ENCODE measurements around the gene CHD2. TPM values are rescaled to one million over a fixed set of nuclear protein-coding genes. Genes with fewer than 3 reads are reported as not detected.

CHD2 gene
- total and polyA plus RNA-seq, 10 of the 15 experiments (the other 5 are each of a cell fraction or from before 2014, with no cell fraction given) = 38.1 to 94.7 (median 63.3) TPM

- peaks cover 20% of the 10 kb centered on the region for H3K79me2 ChIP-seq (ENCODE audit: control insufficient read depth, insufficient read depth, low read length)
- H3K9ac ChIP-seq (ENCODE audit: control insufficient read depth, insufficient read depth, low read length) = no peak overlapping the region
- POLR2A ChIA-PET = no interaction called here
- no peak; the same call in 2 of the 3 replicates for ATAC-seq
- TF ChIP-seq NR2F1 (conservative IDR thresholded peaks at IDR 0.05) = no peak
- no peak for TF ChIP-seq TCF7 (IDR thresholded peaks at IDR 0.05; ENCODE audit: borderline replicate concordance)
- TF ChIP-seq MYC (IDR thresholded peaks at IDR 0.05; ENCODE audit: insufficient read depth, insufficient read length, insufficient replicate concordance, low read length, severe bottlenecking) = no peak
- no peak for TF ChIP-seq SREBF2 (IDR thresholded peaks at IDR 0.05; ENCODE audit: low read length)
- no peak for TF ChIP-seq CBX3 (IDR thresholded peaks at IDR 0.05; ENCODE audit: borderline replicate concordance, low read depth)
- TF ChIP-seq FOS (IDR thresholded peaks at IDR 0.05; ENCODE audit: borderline replicate concordance, extremely low read depth, insufficient read length) = no peak
- no peak for TF ChIP-seq BCLAF1 (IDR thresholded peaks at IDR 0.05)
- no peak for FAIRE-seq
- H3K27me3 ChIP-seq (replicated peaks in 1 of 2; ENCODE audit: control insufficient read depth in 2 of 2, insufficient read depth in 2 of 2, low read length in 1 of 2) = no peaks in the 10 kb centered on the region
- H3K9me3 ChIP-seq (replicated peaks; ENCODE audit: control insufficient read depth, insufficient read depth, low read length) = no peaks in the 10 kb centered on the region
- H3K36me3 ChIP-seq (ENCODE audit: control insufficient read depth in 2 of 2, insufficient read depth in 2 of 2, low read length in 1 of 2) = peaks cover 17 to 51% of the 10 kb centered on the region in 2 experiments
- no peak overlapping the region for H2AFZ ChIP-seq (ENCODE audit: control insufficient read depth, low read depth, low read length)
- in situ Hi-C loops (cut with MboI) (no loop called here), intact Hi-C loops (cut with micrococcal nuclease; ENCODE audit: unreplicated experiment) (no loop called here)
- BruUV-seq (replicated peaks) = no TSS peak
- H3K4me1 ChIP-seq (ENCODE audit: control insufficient read depth, insufficient read depth, low read length) = peaks cover 8% of the 10 kb centered on the region; the same call in 1 of the 2 replicates
- no peak overlapping the region for H3K27ac ChIP-seq (ENCODE audit: control insufficient read depth, insufficient read depth)
- no peak overlapping the region for H3K4me2 ChIP-seq (ENCODE audit: control insufficient read depth, insufficient read depth)
- no peaks in the 10 kb centered on the region; the same call in 1 of the 2 replicates for H4K20me1 ChIP-seq (ENCODE audit: control insufficient read depth, insufficient read depth)
- H3K4me3 ChIP-seq = no peak overlapping the region
- WGBS (ENCODE audit: insufficient coverage, insufficient replicate concordance, low lambda C conversion rate, missing lambda C conversion rate) = 100% methylated on average over 1 of the region's 1 CpG
- CTCF ChIA-PET = interaction anchor here (1.1 kb wide), 1 partner anchor 12 kb away, joined by 3 read pairs; no protein-coding TSS in a partner anchor
- SMC1A ChIA-PET (ENCODE audit: uncharacterized antibody, unreplicated experiment) = interaction anchor here (1.9 to 7.6 kb wide), 3 partner anchors 10 to 133 kb away, joined by 5 to 34 read pairs (median 5); no protein-coding TSS in a partner anchor
- DNase-seq (ENCODE audit: low read depth, low spot score) = no peak
- RAD21 ChIA-PET (ENCODE audit: unreplicated experiment) = no interaction called here
Observed at GRCh38 chr15:92930776-92931175, 30.7 kb downstream of the CHD2 start.

Data from GM12878 (cell line).